SK-N-SH treated with all-trans-retinoic acid at 6 μM for 48 hours (cell line): Measurements from ENCODE around the gene MOAP1.

ENCODE experiments used
- ATAC-seq: fragments of 200-7000 bp; cut with Tn5 transposase; 3 replicates; pipeline ENCODE4 v1.9.1; 2020; ENCODE audit warnings: mild to moderate bottlenecking, moderate library complexity
- BACH2 ChIP-seq: fragments of 250-450 bp; sonication (Bioruptor Pico); IDR thresholded peaks from 2 replicates; pipeline ENCODE4 v1.9.0; 2021; ENCODE audit warnings: mild to moderate bottlenecking, borderline replicate concordance
- CSDC2 ChIP-seq: fragments of 250-450 bp; sonication (Bioruptor Pico); IDR thresholded peaks from 2 replicates; pipeline ENCODE4 v1.5.0; 2020; ENCODE audit warnings: mild to moderate bottlenecking, moderate library complexity
- ESRRG ChIP-seq: fragments of 250-450 bp; sonication (Bioruptor Pico); IDR thresholded peaks from 2 replicates; pipeline ENCODE4 v1.6.1; 2021; ENCODE audit warnings: mild to moderate bottlenecking
- GLIS3 ChIP-seq: fragments of 250-450 bp; sonication (Bioruptor Pico); IDR thresholded peaks from 2 replicates; pipeline ENCODE4 v1.5.0; 2020; ENCODE audit warnings: mild to moderate bottlenecking, moderate library complexity
- ISL1 ChIP-seq: fragments of 250-450 bp; sonication (Bioruptor Pico); IDR thresholded peaks from 2 replicates; pipeline ENCODE4 v2.1.2; 2022; ENCODE audit warnings: mild to moderate bottlenecking, moderate library complexity
- OSR1 ChIP-seq: fragments of 250-450 bp; sonication (Bioruptor Pico); IDR thresholded peaks from 2 replicates; pipeline ENCODE4 v1.8.0; 2022; ENCODE audit warnings: moderate library complexity, mild to moderate bottlenecking, inconsistent platforms
- PPARA ChIP-seq: fragments of 250-450 bp; sonication (Bioruptor Pico); IDR thresholded peaks from 2 replicates; pipeline ENCODE4 v1.5.0; 2020; ENCODE audit warnings: mild to moderate bottlenecking, borderline replicate concordance
- RARB ChIP-seq: fragments of 250-450 bp; sonication (Bioruptor Pico); IDR thresholded peaks from 2 replicates; pipeline ENCODE4 v1.8.0; 2021; ENCODE audit warnings: mild to moderate bottlenecking, moderate library complexity
- SNAI2 ChIP-seq: fragments of 250-450 bp; sonication (Bioruptor Pico); IDR thresholded peaks from 2 replicates; pipeline ENCODE4 v1.5.0; 2020; ENCODE audit warnings: mild to moderate bottlenecking, moderate library complexity
- TCF4 ChIP-seq: fragments of 250-450 bp; sonication (Bioruptor Pico); IDR thresholded peaks from 2 replicates; pipeline ENCODE4 v1.8.0; 2021; ENCODE audit warnings: mild to moderate bottlenecking, moderate library complexity, borderline replicate concordance
- ZC3H10 ChIP-seq: fragments of 250-450 bp; sonication (Bioruptor Pico); IDR thresholded peaks from 2 replicates; pipeline ENCODE4 v1.5.1; 2021; ENCODE audit warnings: mild to moderate bottlenecking, moderate library complexity
- ZFP3 ChIP-seq: fragments of 250-450 bp; sonication (Bioruptor Pico); IDR thresholded peaks from 2 replicates; pipeline ENCODE4 v1.5.0; 2020; ENCODE audit warnings: mild to moderate bottlenecking, moderate library complexity
- ZFP30 ChIP-seq: fragments of 450-650 bp; formaldehyde crosslinking; IDR thresholded peaks from 2 replicates; pipeline ENCODE4 v1.5.0; 2022; ENCODE audit warnings: mild to moderate bottlenecking, moderate library complexity
- ZNF565 ChIP-seq: fragments of 450-650 bp; formaldehyde crosslinking; conservative IDR thresholded peaks from 2 replicates; pipeline ENCODE4 v1.5.0; 2020; ENCODE audit warnings: low read depth, mild to moderate bottlenecking, moderate library complexity
- ZNF70 ChIP-seq: fragments of 450-650 bp; formaldehyde crosslinking; IDR thresholded peaks from 2 replicates; pipeline ENCODE4 v1.5.0; 2020; ENCODE audit warnings: mild to moderate bottlenecking, moderate library complexity
- ZNF8 ChIP-seq: fragments of 450-650 bp; formaldehyde crosslinking; IDR thresholded peaks from 2 replicates; pipeline ENCODE4 v1.5.0; 2020; ENCODE audit warnings: mild to moderate bottlenecking, moderate library complexity
- TF ChIP-seq, protein P1 (sequence below): fragments of 250-450 bp; sonication (Bioruptor Pico); IDR thresholded peaks from 2 replicates; pipeline ENCODE4 v1.5.1; 2020; ENCODE audit warnings: low read depth, mild to moderate bottlenecking, moderate library complexity
- TF ChIP-seq, protein P2 (sequence below): fragments of 250-450 bp; sonication (Bioruptor Pico); IDR thresholded peaks from 2 replicates; pipeline ENCODE4 v1.5.1; 2021; ENCODE audit warnings: mild to moderate bottlenecking, moderate library complexity
- TF ChIP-seq, protein P3 (sequence below): fragments of 250-450 bp; sonication (Bioruptor Pico); IDR thresholded peaks from 2 replicates; pipeline ENCODE4 v1.8.0; 2021; ENCODE audit warnings: low read depth, mild to moderate bottlenecking, moderate library complexity, borderline replicate concordance
- TF ChIP-seq, protein P4 (sequence below): fragments of 250-450 bp; sonication (Bioruptor Pico); IDR thresholded peaks from 2 replicates; pipeline ENCODE4 v1.5.0; 2020; ENCODE audit warnings: mild to moderate bottlenecking, moderate library complexity

Gene MOAP1

DNA sequence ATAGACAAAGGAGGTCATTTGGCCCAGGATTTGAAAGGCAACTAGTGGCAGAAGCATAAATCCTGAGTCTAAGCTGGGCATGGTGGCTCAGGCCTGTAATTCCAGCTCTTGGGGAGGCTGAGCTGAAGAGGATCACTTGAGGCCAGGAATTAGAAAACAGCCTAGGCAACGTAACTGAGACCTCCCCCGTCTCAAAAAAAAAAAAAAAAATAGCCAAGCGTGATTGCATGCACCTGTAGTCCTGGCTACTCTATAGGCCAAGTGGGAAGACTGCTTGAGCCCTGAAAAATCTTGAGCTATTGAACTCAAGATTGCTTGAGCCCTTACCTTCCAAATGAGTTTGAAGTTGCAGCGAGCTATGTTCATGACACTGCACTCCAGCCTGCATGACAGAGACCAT, 14.3 kb upstream of the MOAP1 start:
- no peak for ATAC-seq
- TF ChIP-seq ZNF8 (CRISPR knock-in tag), result no peak
- TF ChIP-seq, protein P1, sequence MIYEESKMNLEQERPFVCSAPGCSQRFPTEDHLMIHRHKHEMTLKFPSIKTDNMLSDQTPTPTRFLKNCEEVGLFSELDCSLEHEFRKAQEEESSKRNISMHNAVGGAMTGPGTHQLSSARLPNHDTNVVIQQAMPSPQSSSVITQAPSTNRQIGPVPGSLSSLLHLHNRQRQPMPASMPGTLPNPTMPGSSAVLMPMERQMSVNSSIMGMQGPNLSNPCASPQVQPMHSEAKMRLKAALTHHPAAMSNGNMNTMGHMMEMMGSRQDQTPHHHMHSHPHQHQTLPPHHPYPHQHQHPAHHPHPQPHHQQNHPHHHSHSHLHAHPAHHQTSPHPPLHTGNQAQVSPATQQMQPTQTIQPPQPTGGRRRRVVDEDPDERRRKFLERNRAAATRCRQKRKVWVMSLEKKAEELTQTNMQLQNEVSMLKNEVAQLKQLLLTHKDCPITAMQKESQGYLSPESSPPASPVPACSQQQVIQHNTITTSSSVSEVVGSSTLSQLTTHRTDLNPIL, result no peak
- no peak for TF ChIP-seq OSR1 (CRISPR knock-in tag)
- TF ChIP-seq, protein P2, sequence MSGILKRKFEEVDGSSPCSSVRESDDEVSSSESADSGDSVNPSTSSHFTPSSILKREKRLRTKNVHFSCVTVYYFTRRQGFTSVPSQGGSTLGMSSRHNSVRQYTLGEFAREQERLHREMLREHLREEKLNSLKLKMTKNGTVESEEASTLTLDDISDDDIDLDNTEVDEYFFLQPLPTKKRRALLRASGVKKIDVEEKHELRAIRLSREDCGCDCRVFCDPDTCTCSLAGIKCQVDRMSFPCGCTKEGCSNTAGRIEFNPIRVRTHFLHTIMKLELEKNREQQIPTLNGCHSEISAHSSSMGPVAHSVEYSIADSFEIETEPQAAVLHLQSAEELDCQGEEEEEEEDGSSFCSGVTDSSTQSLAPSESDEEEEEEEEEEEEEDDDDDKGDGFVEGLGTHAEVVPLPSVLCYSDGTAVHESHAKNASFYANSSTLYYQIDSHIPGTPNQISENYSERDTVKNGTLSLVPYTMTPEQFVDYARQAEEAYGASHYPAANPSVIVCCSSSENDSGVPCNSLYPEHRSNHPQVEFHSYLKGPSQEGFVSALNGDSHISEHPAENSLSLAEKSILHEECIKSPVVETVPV (CRISPR knock-in tag), result no peak
- no peak for TF ChIP-seq ZNF70 (CRISPR knock-in tag)
- TF ChIP-seq, protein P3, sequence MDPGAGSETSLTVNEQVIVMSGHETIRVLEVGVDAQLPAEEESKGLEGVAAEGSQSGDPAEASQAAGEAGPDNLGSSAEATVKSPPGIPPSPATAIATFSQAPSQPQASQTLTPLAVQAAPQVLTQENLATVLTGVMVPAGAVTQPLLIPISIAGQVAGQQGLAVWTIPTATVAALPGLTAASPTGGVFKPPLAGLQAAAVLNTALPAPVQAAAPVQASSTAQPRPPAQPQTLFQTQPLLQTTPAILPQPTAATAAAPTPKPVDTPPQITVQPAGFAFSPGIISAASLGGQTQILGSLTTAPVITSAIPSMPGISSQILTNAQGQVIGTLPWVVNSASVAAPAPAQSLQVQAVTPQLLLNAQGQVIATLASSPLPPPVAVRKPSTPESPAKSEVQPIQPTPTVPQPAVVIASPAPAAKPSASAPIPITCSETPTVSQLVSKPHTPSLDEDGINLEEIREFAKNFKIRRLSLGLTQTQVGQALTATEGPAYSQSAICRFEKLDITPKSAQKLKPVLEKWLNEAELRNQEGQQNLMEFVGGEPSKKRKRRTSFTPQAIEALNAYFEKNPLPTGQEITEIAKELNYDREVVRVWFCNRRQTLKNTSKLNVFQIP (CRISPR knock-in tag), result no peak
- no peak for TF ChIP-seq RARB (CRISPR knock-in tag)
- TF ChIP-seq, protein P4, sequence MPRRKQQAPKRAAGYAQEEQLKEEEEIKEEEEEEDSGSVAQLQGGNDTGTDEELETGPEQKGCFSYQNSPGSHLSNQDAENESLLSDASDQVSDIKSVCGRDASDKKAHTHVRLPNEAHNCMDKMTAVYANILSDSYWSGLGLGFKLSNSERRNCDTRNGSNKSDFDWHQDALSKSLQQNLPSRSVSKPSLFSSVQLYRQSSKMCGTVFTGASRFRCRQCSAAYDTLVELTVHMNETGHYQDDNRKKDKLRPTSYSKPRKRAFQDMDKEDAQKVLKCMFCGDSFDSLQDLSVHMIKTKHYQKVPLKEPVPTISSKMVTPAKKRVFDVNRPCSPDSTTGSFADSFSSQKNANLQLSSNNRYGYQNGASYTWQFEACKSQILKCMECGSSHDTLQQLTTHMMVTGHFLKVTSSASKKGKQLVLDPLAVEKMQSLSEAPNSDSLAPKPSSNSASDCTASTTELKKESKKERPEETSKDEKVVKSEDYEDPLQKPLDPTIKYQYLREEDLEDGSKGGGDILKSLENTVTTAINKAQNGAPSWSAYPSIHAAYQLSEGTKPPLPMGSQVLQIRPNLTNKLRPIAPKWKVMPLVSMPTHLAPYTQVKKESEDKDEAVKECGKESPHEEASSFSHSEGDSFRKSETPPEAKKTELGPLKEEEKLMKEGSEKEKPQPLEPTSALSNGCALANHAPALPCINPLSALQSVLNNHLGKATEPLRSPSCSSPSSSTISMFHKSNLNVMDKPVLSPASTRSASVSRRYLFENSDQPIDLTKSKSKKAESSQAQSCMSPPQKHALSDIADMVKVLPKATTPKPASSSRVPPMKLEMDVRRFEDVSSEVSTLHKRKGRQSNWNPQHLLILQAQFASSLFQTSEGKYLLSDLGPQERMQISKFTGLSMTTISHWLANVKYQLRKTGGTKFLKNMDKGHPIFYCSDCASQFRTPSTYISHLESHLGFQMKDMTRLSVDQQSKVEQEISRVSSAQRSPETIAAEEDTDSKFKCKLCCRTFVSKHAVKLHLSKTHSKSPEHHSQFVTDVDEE (CRISPR knock-in tag), result no peak
- TF ChIP-seq ZFP30 (CRISPR knock-in tag), result no peak
- no peak for TF ChIP-seq TCF4 (CRISPR knock-in tag)
- no peak for TF ChIP-seq CSDC2 (CRISPR knock-in tag)
- TF ChIP-seq ESRRG (CRISPR knock-in tag), result no peak
- no peak for TF ChIP-seq SNAI2 (CRISPR knock-in tag)
- no peak for TF ChIP-seq BACH2 (CRISPR knock-in tag)
- no peak for TF ChIP-seq ISL1 (CRISPR knock-in tag)

DNA sequence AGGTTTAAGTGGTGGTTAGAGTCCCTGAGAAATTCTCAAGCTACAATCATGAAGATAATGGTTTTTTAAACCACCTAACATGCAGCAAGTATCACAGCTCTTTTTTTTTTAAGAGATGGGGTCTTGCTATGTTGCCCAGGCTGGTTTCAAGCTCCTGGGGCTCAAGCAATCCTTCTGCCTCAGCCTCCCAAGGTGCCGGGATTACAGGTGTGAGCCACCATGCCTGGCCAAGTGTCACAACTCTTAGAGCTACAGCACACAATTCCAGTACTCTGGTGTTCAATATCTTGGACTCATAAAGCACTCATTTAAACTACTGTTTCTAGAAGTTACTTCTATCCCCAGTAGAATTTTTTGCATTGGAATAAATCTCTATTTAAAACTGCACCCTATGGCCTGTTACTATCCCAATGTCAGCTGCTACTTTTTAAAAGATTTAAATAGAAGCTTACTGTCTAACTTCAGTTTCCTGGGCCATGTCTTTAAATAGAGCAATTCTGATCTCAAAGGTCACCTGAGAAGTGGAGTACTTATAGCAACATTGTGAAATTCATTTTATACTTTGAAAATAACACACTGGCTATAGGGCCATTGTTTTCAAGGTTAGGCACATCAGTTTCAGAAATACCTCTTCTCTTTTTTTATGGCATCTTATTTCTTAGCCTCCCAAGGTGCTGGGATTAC, 10.8 kb upstream of the MOAP1 start:
- no peak for ATAC-seq
- TF ChIP-seq SNAI2 (CRISPR knock-in tag), result no peak
- TF ChIP-seq, protein P2 (CRISPR knock-in tag), result no peak
- no peak for TF ChIP-seq ISL1 (CRISPR knock-in tag)
- TF ChIP-seq GLIS3 (CRISPR knock-in tag), result no peak
- no peak for TF ChIP-seq CSDC2 (CRISPR knock-in tag)
- TF ChIP-seq OSR1 (CRISPR knock-in tag), result no peak
- TF ChIP-seq, protein P3 (CRISPR knock-in tag), result no peak
- TF ChIP-seq ZNF565, result no peak
- TF ChIP-seq PPARA (CRISPR knock-in tag), result no peak
- TF ChIP-seq ZFP3 (CRISPR knock-in tag), result no peak
- TF ChIP-seq, protein P1, result no peak
- no peak for TF ChIP-seq RARB (CRISPR knock-in tag)
- no peak for TF ChIP-seq ZC3H10 (CRISPR knock-in tag)
- TF ChIP-seq, protein P4 (CRISPR knock-in tag), result no peak
